Left lung (tissue), 10 donors: Measurements from ENCODE around the gene TH. TPM values are rescaled to one million over a fixed set of nuclear protein-coding genes. Genes with fewer than 3 reads are reported as not detected.

Experiments
- ATAC-seq: fragments of 200-7000 bp; cut with Tn5 transposase; one replicate; pipeline ENCODE4 v1.9.1; 2020; ENCODE audit warnings: moderate library complexity
- DNase-seq, 4 donors: peaks; one replicate each; pipeline ENCODE4 v3.0.0-alpha.2; 2013 to 2020
- H3K27ac ChIP-seq, 2 donors: fragments of 200-600 bp; sonication (generic) in 1 of 2; one replicate each; pipeline versions ENCODE4 v1.5.0 to v1.8.0; 2020 to 2021
- H3K27me3 ChIP-seq, 2 donors: fragments of 200-600 bp; sonication (generic) in 1 of 2; one replicate each; pipeline versions ENCODE4 v1.5.0 to v1.8.0; 2020 to 2021
- H3K36me3 ChIP-seq, 2 donors: fragments of 200-600 bp; sonication (generic) in 1 of 2; one replicate each; pipeline versions ENCODE4 v1.5.0 to v1.8.0; 2020 to 2021
- H3K4me1 ChIP-seq, 2 donors: fragments of 200-600 bp; one replicate each; pipeline ENCODE4 v1.8.0; 2021
- H3K4me3 ChIP-seq, 2 donors: fragments of 200-600 bp; sonication (generic) in 1 of 2; one replicate each; pipeline versions ENCODE4 v1.5.0 to v1.8.0; 2020 to 2021; ENCODE audit warnings: mild to moderate bottlenecking in 1 of 2
- H3K9me3 ChIP-seq, 2 donors: fragments of 200-600 bp; sonication (generic) in 1 of 2; one replicate each; pipeline versions ENCODE4 v1.5.0 to v1.8.0; 2020 to 2021
- CTCF ChIP-seq, 2 donors: fragments of 200-600 bp; sonication (generic) in 1 of 2; IDR thresholded peaks; one replicate each; pipeline versions ENCODE4 v1.5.0 to v1.8.0; 2021; ENCODE audit warnings: antibody characterized with exemption in 2 of 2
- intact Hi-C, 2 donors: fragments of 100-400 bp; cut with DNase I; formaldehyde crosslinking; loops; one replicate each; pipeline versions ENCODE4 v1.11.2 to v1.14.2; 2022
- polyA plus RNA-seq, 6 donors: library from polyadenylated mRNA; unstranded; fragments of 120-200 nt; gene quantifications; one replicate each; pipeline ENCODE4 v1.2.1, GENCODE V29; 2013; ENCODE audit not compliant: insufficient read length in 6 of 6
- total RNA-seq, 2 donors: library from RNA; stranded (reverse); fragmentation: NEBNext Ultra II Directional; extraction: Animal tissue kit (Norgen Biotek cat#: 25700); gene quantifications; one replicate each; pipeline ENCODE4 v1.2.1, GENCODE V29; 2021
- donor health status: DM: no; HTN: yes; CAD: no.
- donor health status: DM: no; HTN: no; CAD: no.

Gene TH
- total and polyA plus RNA-seq, 8 donors = 0.18 to 1.4 (median 0.55) TPM

- no peak for DNase-seq
- Histone ChIP-seq H3K4me1 (no peaks in the 10 kb centered on the region), H3K27ac (no peak overlapping the region), H3K9me3 (no peaks in the 10 kb centered on the region), H3K4me3 (no peak overlapping the region), H3K36me3 (no peaks in the 10 kb centered on the region), H3K27me3 (no peaks in the 10 kb centered on the region)
- intact Hi-C loops = no loop called here
- no peak for TF ChIP-seq CTCF (IDR thresholded peaks at IDR 0.05)
- no peak for ATAC-seq
Observed at GRCh38 chr11:2215230-2215560, 43.6 kb upstream of the TH start.

GRCh38 chr11:2214527-2215229 is 43.1 kb upstream of the TH start:
- DNase-seq (peak in 2 of 4 donors; percentile 29 to 67), ATAC-seq (no peak)
- Histone ChIP-seq H3K4me1 (no peaks in the 10 kb centered on the region), H3K27me3 (no peaks in the 10 kb centered on the region), H3K27ac (no peak overlapping the region), H3K9me3 (no peaks in the 10 kb centered on the region), H3K36me3 (no peaks in the 10 kb centered on the region), H3K4me3 (no peak overlapping the region)
- no peak for TF ChIP-seq CTCF (IDR thresholded peaks at IDR 0.05)
- intact Hi-C loops = no loop called here

- Histone ChIP-seq H3K27me3 (no peaks in the 10 kb centered on the region), H3K27ac (no peak overlapping the region), H3K9me3 (no peaks in the 10 kb centered on the region), H3K4me1 (no peaks in the 10 kb centered on the region), H3K4me3 (no peak overlapping the region), H3K36me3 (no peaks in the 10 kb centered on the region)
- DNase-seq = no peak
- intact Hi-C loops = no loop called here
- ATAC-seq = no peak
- TF ChIP-seq CTCF (IDR thresholded peaks at IDR 0.05) = no peak
Observed at GRCh38 chr11:2213890-2214526, 42.4 kb upstream of the TH start.

GRCh38 chr11:2213384-2213842 is 41.8 kb upstream of the TH start:
- no peaks in the 10 kb centered on the region for H3K27me3 ChIP-seq
- DNase-seq = peak in 1 of 4 donors; percentile 36
- peak; percentile 24 for ATAC-seq
- intact Hi-C loops = no loop called here
- no peaks in the 10 kb centered on the region for H3K4me1 ChIP-seq
- no peak overlapping the region for H3K4me3 ChIP-seq
- TF ChIP-seq CTCF (IDR thresholded peaks at IDR 0.05) = no peak
- no peaks in the 10 kb centered on the region for H3K36me3 ChIP-seq
- H3K27ac ChIP-seq = no peak overlapping the region
- no peaks in the 10 kb centered on the region for H3K9me3 ChIP-seq

- ATAC-seq = no peak
- no peak for TF ChIP-seq CTCF (IDR thresholded peaks at IDR 0.05)
- Histone ChIP-seq H3K4me3 (no peak overlapping the region), H3K27me3 (no peaks in the 10 kb centered on the region), H3K36me3 (no peaks in the 10 kb centered on the region), H3K9me3 (peaks cover 0 to under 1% of the 10 kb centered on the region in 2 donors), H3K27ac (no peak overlapping the region), H3K4me1 (no peaks in the 10 kb centered on the region)
- DNase-seq = peak in 1 of 4 donors; percentile 65
- intact Hi-C loops = no loop called here
Observed at GRCh38 chr11:2212411-2213251, 41.0 kb upstream of the TH start.
